ENCODE results near the gene DCK.

Gene DCK

DNA sequence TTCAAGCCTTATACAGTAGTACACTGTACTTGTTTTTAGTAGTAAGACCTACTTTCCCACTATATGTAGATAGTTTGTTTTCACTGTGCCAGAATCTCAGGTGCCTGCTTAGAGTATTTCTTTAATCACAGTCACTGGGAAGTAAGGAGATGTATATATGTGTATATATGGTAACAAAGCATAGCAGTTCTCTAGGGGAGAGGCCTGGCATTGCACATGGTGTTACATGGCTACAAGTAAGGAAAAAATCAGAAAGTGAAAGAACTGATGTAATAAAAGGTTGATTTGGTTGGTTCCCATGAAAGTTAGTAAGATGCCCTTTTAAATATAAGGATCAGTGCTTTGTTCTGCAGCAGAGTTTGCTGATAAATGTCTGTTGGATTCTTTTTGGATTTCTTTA lies 9.3 kb upstream of the DCK start:
- TF ChIP-seq, protein P1, sequence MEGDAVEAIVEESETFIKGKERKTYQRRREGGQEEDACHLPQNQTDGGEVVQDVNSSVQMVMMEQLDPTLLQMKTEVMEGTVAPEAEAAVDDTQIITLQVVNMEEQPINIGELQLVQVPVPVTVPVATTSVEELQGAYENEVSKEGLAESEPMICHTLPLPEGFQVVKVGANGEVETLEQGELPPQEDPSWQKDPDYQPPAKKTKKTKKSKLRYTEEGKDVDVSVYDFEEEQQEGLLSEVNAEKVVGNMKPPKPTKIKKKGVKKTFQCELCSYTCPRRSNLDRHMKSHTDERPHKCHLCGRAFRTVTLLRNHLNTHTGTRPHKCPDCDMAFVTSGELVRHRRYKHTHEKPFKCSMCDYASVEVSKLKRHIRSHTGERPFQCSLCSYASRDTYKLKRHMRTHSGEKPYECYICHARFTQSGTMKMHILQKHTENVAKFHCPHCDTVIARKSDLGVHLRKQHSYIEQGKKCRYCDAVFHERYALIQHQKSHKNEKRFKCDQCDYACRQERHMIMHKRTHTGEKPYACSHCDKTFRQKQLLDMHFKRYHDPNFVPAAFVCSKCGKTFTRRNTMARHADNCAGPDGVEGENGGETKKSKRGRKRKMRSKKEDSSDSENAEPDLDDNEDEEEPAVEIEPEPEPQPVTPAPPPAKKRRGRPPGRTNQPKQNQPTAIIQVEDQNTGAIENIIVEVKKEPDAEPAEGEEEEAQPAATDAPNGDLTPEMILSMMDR (IDR thresholded peaks at IDR 0.05; ENCODE audit: low read depth, low read length, missing control alignments) = no peak
- no peak for DNase-seq (ENCODE audit: low read depth)
- no peak overlapping the region for H3K4me3 ChIP-seq (ENCODE audit: low read depth, low read length)
- in situ Hi-C loops (cut with HindIII; ENCODE audit: low sequenced_read_pairs) = loop anchor here (25.0 kb wide), 1 partner anchor 147 kb away; the partner anchor contains the start of gene GRSF1

DNA sequence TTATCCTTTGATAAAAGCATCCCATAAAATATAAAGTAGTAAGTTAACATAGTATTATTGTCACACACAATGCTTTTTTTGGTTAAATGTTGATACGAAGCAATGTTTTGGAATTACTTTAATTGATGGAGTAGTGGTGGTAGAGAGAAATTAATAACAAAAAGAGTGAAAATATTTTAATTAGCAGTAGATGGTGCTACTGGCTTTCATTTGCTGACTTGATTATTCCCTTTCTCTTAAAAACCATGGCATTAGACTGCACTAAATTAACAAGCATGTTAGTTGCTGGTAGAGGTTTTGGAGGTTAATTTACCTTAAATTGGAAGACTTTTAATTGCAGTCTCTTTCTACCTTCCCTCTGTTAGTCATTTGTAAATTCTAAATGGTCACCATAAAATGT lies 8.9 kb upstream of the DCK start:
- DNase-seq (ENCODE audit: low read depth) = no peak
- in situ Hi-C loops (cut with HindIII; ENCODE audit: low sequenced_read_pairs) = loop anchor here (25.0 kb wide), 1 partner anchor 147 kb away; the partner anchor contains the start of gene GRSF1
- TF ChIP-seq, protein P1 (IDR thresholded peaks at IDR 0.05; ENCODE audit: low read depth, low read length, missing control alignments) = no peak
- no peak overlapping the region for H3K4me3 ChIP-seq (ENCODE audit: low read depth, low read length)

DNA sequence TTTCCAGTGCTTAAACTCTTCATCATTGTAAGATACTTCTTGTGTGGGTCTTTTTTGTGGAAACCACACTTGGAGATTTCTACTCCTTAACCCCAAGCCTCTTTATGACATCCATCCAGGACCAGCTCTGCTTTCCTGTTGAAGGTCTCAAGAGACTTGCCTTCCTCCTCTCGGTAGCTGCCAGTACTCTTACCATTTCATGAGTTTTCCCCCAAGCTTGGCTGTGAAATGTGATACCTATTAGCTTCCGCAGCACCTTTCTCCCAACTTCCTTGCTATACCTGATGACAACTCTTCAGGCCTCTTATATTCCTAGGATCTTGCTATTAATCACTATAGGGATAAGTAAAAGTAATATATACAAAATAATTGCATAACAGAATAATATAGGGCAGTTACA lies 1.9 kb upstream of the DCK start:
- no peak overlapping the region for H3K4me3 ChIP-seq (ENCODE audit: low read depth, low read length)
- in situ Hi-C loops (cut with HindIII; ENCODE audit: low sequenced_read_pairs) = loop anchor here (25.0 kb wide), 1 partner anchor 154 kb away; the partner anchor contains the start of gene GRSF1
- no peak for DNase-seq (ENCODE audit: low read depth)
- TF ChIP-seq, protein P1 (IDR thresholded peaks at IDR 0.05; ENCODE audit: low read depth, low read length, missing control alignments) = no peak

DNA sequence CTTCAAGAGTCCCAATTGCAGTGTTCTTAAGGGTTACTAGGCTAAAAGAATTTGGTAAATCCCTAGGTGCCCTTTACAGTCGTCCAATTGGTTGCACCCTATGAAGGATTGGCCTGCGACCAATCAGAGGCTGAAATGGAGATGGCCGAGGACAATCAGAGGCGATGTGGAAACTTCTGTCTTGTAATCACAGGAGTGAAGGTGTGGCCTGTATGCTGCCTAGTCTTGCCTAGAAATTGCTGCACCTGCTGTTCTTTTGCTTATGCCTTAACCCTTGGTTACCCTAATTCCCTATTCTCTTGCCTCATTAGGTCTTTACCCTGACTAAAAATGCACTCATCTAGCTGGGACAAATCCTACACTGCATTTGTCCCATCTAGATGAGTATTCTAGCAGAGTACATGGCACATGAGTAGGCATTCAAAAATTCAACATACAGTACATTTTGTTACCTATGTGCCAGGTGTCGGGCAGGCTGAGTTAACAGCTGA lies 1.0 kb upstream of the DCK start:
- TF ChIP-seq, protein P1 (IDR thresholded peaks at IDR 0.05; ENCODE audit: low read depth, low read length, missing control alignments) = no peak
- H3K4me3 ChIP-seq (ENCODE audit: low read depth, low read length) = peak overlapping the region; percentile 81
- no peak for DNase-seq (ENCODE audit: low read depth)
- in situ Hi-C loops (cut with HindIII; ENCODE audit: low sequenced_read_pairs) = loop anchor here (25.0 kb wide), 1 partner anchor 155 kb away; the partner anchor contains the start of gene GRSF1

DNA sequence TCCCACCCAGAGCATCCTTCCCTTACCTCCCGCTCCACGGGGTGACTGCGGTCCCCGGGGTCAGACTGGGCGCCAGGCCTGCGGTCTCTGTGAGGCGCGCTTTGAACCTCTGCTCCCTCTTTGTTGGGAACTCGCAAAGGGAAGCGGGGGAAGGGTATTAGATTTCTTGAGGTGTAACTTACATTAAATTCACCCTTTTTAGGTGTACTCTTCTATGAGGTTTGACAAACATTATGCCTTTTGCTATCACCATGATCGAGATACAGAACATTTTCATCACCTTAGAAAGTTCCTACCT lies 569 bp downstream of the DCK start:
- in situ Hi-C loops (cut with HindIII; ENCODE audit: low sequenced_read_pairs) = loop anchor here (25.0 kb wide), 1 partner anchor 157 kb away; the partner anchor contains the start of gene GRSF1
- TF ChIP-seq, protein P1 (IDR thresholded peaks at IDR 0.05; ENCODE audit: low read depth, low read length, missing control alignments) = no peak
- peak overlapping the region; percentile 81 for H3K4me3 ChIP-seq (ENCODE audit: low read depth, low read length)
- DNase-seq (ENCODE audit: low read depth) = no peak

DNA sequence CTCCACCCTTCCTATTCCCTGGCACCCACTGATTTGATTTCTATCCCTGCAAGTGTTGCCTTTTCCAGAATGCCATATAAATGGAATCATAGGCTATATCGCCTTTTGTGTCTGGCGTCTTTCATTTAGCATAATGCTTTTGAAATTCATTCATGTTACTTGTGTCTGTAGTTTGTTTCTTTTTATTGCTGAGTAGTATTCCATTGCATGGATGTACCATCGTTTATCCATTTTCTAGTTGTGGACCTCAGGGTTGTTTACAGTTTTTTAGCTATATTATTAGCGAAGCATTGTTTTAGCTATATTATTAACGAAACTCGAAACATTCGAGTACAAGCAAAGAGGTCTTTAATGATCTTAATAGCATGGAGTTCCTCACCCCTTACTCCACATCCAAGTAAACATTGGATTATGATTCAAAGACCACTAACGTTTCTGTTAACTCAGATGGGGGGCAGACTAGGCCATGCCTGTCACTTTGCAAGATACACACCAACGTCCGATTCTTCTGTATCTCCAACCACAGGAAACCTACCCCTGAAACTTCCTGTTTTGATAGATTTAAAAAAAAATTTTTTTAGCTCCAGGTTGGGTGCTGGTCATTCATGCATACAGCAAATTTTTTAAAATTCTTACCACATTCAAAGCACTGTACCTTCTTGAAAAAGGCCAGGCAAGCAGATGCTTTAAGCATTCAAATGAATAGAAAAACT lies 1.1 kb downstream of the DCK start:
- no peak for DNase-seq (ENCODE audit: low read depth)
- H3K4me3 ChIP-seq (ENCODE audit: low read depth, low read length) = peak overlapping the region; percentile 81
- TF ChIP-seq, protein P1 (IDR thresholded peaks at IDR 0.05; ENCODE audit: low read depth, low read length, missing control alignments) = no peak
- in situ Hi-C loops (cut with HindIII; ENCODE audit: low sequenced_read_pairs) = loop anchor here (25.0 kb wide), 1 partner anchor 157 kb away; the partner anchor contains the start of gene GRSF1
